PC-9 (cell line): Measurements from ENCODE around the gene TNIP2. TPM values are rescaled to one million over a fixed set of nuclear protein-coding genes. Genes with fewer than 3 reads are reported as not detected.

Source experiments
- BruUV-seq: library from RNA; stranded (reverse); fragments of 400-500 nt; replicated peaks from 2 replicates; lab custom pipeline; 2021; lab: Mats Ljungman, UMichigan
- CTCF ChIA-PET: fragments of 300-600 bp; sonication (Branson Sonifier 250); formaldehyde crosslinking; loops from one replicate; lab custom pipeline; 2022; ENCODE audit warnings: antibody characterized with exemption; lab: Charles Lee
- POLR2A ChIA-PET: fragments of 300-600 bp; sonication (Branson Sonifier 250); formaldehyde crosslinking; loops from one replicate; lab custom pipeline; 2022; ENCODE audit warnings: antibody characterized with exemption; ENCODE audit not compliant: unreplicated experiment; lab: Charles Lee
- DNase-seq, 2 experiments: peaks; one replicate each; pipeline versions ENCODE4 v3.0.0 to v3.0.0-alpha.2; 2015 to 2022; ENCODE audit warnings: mixed read lengths in 1 of 2
- H2AFZ ChIP-seq: fragments of 200-600 bp; sonication (generic); 2 replicates; pipeline ENCODE4 v1.8.1; 2017; ENCODE audit warnings: antibody characterized with exemption
- H3F3A ChIP-seq: fragments of 200-600 bp; sonication (generic); 2 replicates; pipeline ENCODE4 v1.8.1; 2017; ENCODE audit warnings: antibody characterized with exemption, mild to moderate bottlenecking, low read depth; ENCODE audit not compliant: insufficient read depth
- H3K27ac ChIP-seq: fragments of 200-600 bp; sonication (generic); 2 replicates; pipeline ENCODE4 v1.6.1; 2016; ENCODE audit warnings: mixed run types
- H3K27me3 ChIP-seq: fragments of 200-600 bp; sonication (generic); 2 replicates; pipeline ENCODE4 v1.6.1; 2016; ENCODE audit warnings: low read depth, mixed run types; ENCODE audit not compliant: insufficient read depth
- H3K36me3 ChIP-seq: fragments of 200-600 bp; sonication (generic); 2 replicates; pipeline ENCODE4 v1.6.1; 2016; ENCODE audit warnings: low read depth, mixed run types
- H3K4me1 ChIP-seq: fragments of 200-600 bp; sonication (generic); replicated peaks from 2 replicates; pipeline ENCODE4 v1.6.1; 2016; ENCODE audit warnings: mixed run types; ENCODE audit not compliant: insufficient read depth
- H3K4me2 ChIP-seq: fragments of 200-600 bp; sonication (generic); 2 replicates; pipeline ENCODE4 v1.6.1; 2017; ENCODE audit warnings: mixed run types
- H3K4me3 ChIP-seq: fragments of 200-600 bp; sonication (generic); 2 replicates; pipeline ENCODE4 v1.6.1; 2016; ENCODE audit warnings: mixed run types
- H3K79me2 ChIP-seq: fragments of 200-600 bp; sonication (generic); 2 replicates; pipeline ENCODE4 v1.6.1; 2017; ENCODE audit warnings: low read depth, mixed run types
- H3K9me2 ChIP-seq: fragments of 200-600 bp; sonication (generic); 2 replicates; pipeline ENCODE4 v1.8.1; 2017; ENCODE audit warnings: mild to moderate bottlenecking; ENCODE audit not compliant: insufficient read depth
- H3K9me3 ChIP-seq: fragments of 200-600 bp; sonication (generic); 2 replicates; pipeline ENCODE4 v1.8.1; 2016; ENCODE audit warnings: low read depth; ENCODE audit not compliant: insufficient read depth
- H4K20me1 ChIP-seq: fragments of 200-600 bp; sonication (generic); 2 replicates; pipeline ENCODE4 v1.8.1; 2017; ENCODE audit not compliant: insufficient read depth
- EZH2 ChIP-seq: fragments of 200-600 bp; sonication (generic); IDR thresholded peaks from 2 replicates; pipeline ENCODE4 v1.8.0; 2017; ENCODE audit warnings: antibody characterized with exemption, low read depth
- intact Hi-C: fragments of 100-400 bp; cut with micrococcal nuclease; formaldehyde crosslinking; loops from one replicate; pipeline ENCODE4 v1.10.0; 2022; ENCODE audit not compliant: unreplicated experiment
- total RNA-seq: library from RNA; stranded (reverse); gene quantifications from 2 replicates; pipeline ENCODE4 v1.2.3, GENCODE V29; 2021
- TF ChIP-seq, protein P1 (sequence below): fragments of 200-600 bp; sonication (generic); conservative IDR thresholded peaks from 2 replicates; pipeline ENCODE4 v1.6.1; 2017; ENCODE audit warnings: mixed run types, antibody characterized with exemption, mild to moderate bottlenecking, moderate library complexity

TNIP2 gene
- total RNA-seq, 1 experiment from 2014 or later: 37.1 TPM

DNA sequence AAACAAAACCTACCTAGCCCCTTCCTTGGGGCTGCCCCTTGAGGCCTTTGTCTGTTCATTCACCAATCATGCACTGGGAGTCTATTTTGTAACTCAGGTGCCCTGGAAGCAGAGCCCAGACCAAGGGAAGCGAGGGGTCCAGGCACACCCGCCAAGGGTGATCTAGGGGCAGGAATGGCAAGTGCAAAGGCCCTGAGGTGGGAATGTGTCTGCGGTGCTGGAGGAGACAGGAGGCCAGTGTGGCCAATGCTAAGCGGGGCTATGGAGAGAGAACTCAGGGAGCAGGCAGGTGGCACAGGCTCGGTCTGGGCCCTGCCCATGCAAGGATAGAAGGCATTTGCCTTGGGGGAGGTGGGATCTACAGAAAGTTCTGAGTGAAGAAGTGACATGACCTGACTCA lies 33.2 kb upstream of the TNIP2 start:
- no peaks in the 10 kb centered on the region for H3K27me3 ChIP-seq
- no peaks in the 10 kb centered on the region for H3K9me3 ChIP-seq
- no TSS peak for BruUV-seq
- H3K4me3 ChIP-seq: no peak overlapping the region
- TF ChIP-seq, protein P1, sequence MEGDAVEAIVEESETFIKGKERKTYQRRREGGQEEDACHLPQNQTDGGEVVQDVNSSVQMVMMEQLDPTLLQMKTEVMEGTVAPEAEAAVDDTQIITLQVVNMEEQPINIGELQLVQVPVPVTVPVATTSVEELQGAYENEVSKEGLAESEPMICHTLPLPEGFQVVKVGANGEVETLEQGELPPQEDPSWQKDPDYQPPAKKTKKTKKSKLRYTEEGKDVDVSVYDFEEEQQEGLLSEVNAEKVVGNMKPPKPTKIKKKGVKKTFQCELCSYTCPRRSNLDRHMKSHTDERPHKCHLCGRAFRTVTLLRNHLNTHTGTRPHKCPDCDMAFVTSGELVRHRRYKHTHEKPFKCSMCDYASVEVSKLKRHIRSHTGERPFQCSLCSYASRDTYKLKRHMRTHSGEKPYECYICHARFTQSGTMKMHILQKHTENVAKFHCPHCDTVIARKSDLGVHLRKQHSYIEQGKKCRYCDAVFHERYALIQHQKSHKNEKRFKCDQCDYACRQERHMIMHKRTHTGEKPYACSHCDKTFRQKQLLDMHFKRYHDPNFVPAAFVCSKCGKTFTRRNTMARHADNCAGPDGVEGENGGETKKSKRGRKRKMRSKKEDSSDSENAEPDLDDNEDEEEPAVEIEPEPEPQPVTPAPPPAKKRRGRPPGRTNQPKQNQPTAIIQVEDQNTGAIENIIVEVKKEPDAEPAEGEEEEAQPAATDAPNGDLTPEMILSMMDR: no peak
- no peak for TF ChIP-seq EZH2
- no peaks in the 10 kb centered on the region for H3K9me2 ChIP-seq
- H3K4me1 ChIP-seq: peaks cover 14% of the 10 kb centered on the region
- no peak overlapping the region for H3K27ac ChIP-seq
- H3K4me2 ChIP-seq: no peak overlapping the region
- intact Hi-C loops: no loop called here
- DNase-seq: no peak
- ChIA-PET CTCF (no interaction called here), POLR2A (no interaction called here)
- H4K20me1 ChIP-seq: no peaks in the 10 kb centered on the region
- H3K79me2 ChIP-seq: no peaks in the 10 kb centered on the region
- no peaks in the 10 kb centered on the region for H3K36me3 ChIP-seq
- H3F3A ChIP-seq: peaks cover 3% of the 10 kb centered on the region; the same call in 1 of the 2 replicates
- no peak overlapping the region for H2AFZ ChIP-seq

DNA sequence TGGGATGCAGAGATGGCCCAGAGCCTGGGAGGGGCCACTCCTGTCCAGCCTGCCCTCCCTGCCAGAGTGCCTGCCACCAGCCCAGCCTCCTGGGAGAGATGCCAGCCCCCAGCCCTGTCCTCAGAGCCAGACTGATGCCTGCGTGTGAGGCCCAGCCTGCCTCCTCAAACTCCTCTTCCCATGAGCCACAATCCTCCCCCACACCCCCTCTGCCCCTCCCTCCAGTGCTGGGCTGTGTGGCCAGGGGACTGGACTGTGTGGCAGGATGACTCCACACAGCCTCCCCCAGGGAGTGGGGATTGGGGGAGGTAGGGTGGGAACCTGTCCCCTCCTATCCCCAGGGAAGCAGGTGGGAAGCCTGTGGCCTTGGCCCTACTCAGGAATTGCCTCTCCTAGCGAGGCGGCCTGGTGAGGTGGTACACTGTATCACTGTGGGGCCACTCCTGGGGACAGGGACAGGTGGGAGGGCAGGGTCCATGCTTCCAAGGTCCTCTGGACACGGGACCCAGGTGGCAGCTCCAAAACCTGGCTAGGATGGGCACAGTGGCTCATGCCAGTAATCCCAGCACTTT lies 32.5 kb upstream of the TNIP2 start:
- H3K4me2 ChIP-seq: no peak overlapping the region
- H3K27ac ChIP-seq: no peak overlapping the region
- no TSS peak for BruUV-seq
- H3F3A ChIP-seq: peaks cover 3% of the 10 kb centered on the region; the same call in 1 of the 2 replicates
- no peak for TF ChIP-seq EZH2
- TF ChIP-seq, protein P1: no peak
- no peaks in the 10 kb centered on the region for H3K9me3 ChIP-seq
- H3K4me1 ChIP-seq: peaks cover 7% of the 10 kb centered on the region; the same call in 1 of the 2 replicates
- H3K27me3 ChIP-seq: no peaks in the 10 kb centered on the region
- H4K20me1 ChIP-seq: no peaks in the 10 kb centered on the region
- CTCF ChIA-PET: no interaction called here
- H3K36me3 ChIP-seq: no peaks in the 10 kb centered on the region
- POLR2A ChIA-PET: no interaction called here
- no peaks in the 10 kb centered on the region for H3K79me2 ChIP-seq
- no peak overlapping the region for H3K4me3 ChIP-seq
- no peak for DNase-seq
- H2AFZ ChIP-seq: no peak overlapping the region
- no peaks in the 10 kb centered on the region for H3K9me2 ChIP-seq
- intact Hi-C loops: no loop called here

DNA sequence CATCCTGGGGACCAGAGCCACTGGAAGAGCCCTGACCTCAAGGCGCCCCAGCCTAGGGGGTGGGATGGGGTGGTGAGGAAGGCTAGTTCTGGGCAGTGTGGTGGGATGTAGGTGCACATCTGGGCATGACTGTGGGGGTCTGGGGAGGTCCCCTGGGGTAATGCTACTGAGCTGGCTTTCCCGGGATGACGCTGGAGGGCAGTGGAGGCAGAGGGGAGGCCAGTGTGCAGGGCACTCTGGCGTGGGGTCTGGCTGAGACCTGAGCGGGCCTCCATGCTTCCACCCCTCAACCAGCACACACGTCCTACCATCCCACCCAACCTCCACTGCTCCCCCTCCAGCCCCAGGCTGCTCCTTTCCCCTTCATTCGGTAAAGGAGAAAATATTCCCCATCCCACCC lies 32.0 kb upstream of the TNIP2 start:
- TF ChIP-seq, protein P1: no peak
- no peak for TF ChIP-seq EZH2
- Histone ChIP-seq H3K9me2 (no peaks in the 10 kb centered on the region), H4K20me1 (no peaks in the 10 kb centered on the region), H3K4me3 (no peak overlapping the region), H3K4me1 (0 out of 2 replicates have a peak, but pooled peaks cover 7% of the 10 kb centered on the region), H3K4me2 (no peak overlapping the region), H3K79me2 (no peaks in the 10 kb centered on the region), H3K27me3 (no peaks in the 10 kb centered on the region), H3K9me3 (no peaks in the 10 kb centered on the region), H3K27ac (no peak overlapping the region), H3F3A (peaks cover 3% of the 10 kb centered on the region; the same call in 1 of the 2 replicates), H3K36me3 (no peaks in the 10 kb centered on the region), H2AFZ (no peak overlapping the region)
- intact Hi-C loops: no loop called here
- BruUV-seq: no TSS peak
- ChIA-PET CTCF (no interaction called here), POLR2A (no interaction called here)
- no peak for DNase-seq
